ENCODE measurements around the gene JPH3. TPM values are rescaled to one million over a fixed set of nuclear protein-coding genes. Genes with fewer than 3 reads are reported as not detected.

JPH3 gene
- polyA plus RNA-seq, 3 donors, result not detected

- no peaks in the 10 kb centered on the region for H4K20me1 ChIP-seq (ENCODE audit: insufficient read depth, low read length)
- no peak overlapping the region for H3K27ac Mint-ChIP-seq
- H3K27me3 Mint-ChIP-seq (ENCODE audit: low read depth in 3 of 3), result peaks cover 69 to 76% (median 73%) of the 10 kb centered on the region in 3 donors
Observed at GRCh38 chr16:87602821-87603683, 744 bp downstream of the JPH3 start.

More at GRCh38 chr16:87602821-87603683, 744 bp downstream of the JPH3 start:
- WGBS (ENCODE audit: insufficient coverage), result 2% methylated on average over 89 of the region's 97 CpGs
- Histone ChIP-seq H3K36me3 (replicated peaks in 1 of 2; ENCODE audit: control insufficient read depth in 1 of 2, insufficient read depth in 2 of 2, low read length in 2 of 2) (no peaks in the 10 kb centered on the region), H3K9me3 (replicated peaks in 1 of 2; ENCODE audit: control insufficient read depth in 1 of 2, insufficient read depth in 1 of 2, low read length in 2 of 2) (peaks cover 0 to 15% of the 10 kb centered on the region in 2 donors), H3K4me1 (ENCODE audit: control insufficient read depth in 1 of 2, insufficient read depth in 2 of 2, low read length in 2 of 2) (no peaks in the 10 kb centered on the region), H3K4me2 (replicated peaks; ENCODE audit: extremely low read depth, low read length, poor library complexity, severe bottlenecking) (no peak overlapping the region), H3K9ac (ENCODE audit: insufficient read depth, low read length, poor library complexity, severe bottlenecking) (no peak overlapping the region), H2AFZ (ENCODE audit: insufficient read depth, low read depth, low read length, poor library complexity, severe bottlenecking) (no peak overlapping the region), H3K27ac (ENCODE audit: low read depth in 1 of 2, low read length in 2 of 2) (no peak overlapping the region), H3K27me3 (ENCODE audit: control insufficient read depth in 2 of 2, insufficient read depth in 2 of 2, low read length in 2 of 2) (peaks cover 19 to 54% of the 10 kb centered on the region in 2 donors), H3K79me2 (ENCODE audit: insufficient read depth, low read length) (no peaks in the 10 kb centered on the region), H3K4me3 (replicated peaks in 1 of 3; ENCODE audit: low read depth in 2 of 3, low read length in 3 of 3) (no peak overlapping the region)
- intact Hi-C loops (cut with micrococcal nuclease), result no loop called here
- Mint-ChIP-seq H3K36me3 (peaks cover 3% of the 10 kb centered on the region in 2 donors), H3K4me1 (peaks cover 4% of the 10 kb centered on the region), H3K9me3 (peaks cover 0 to 18% (median 14%) of the 10 kb centered on the region in 7 donors), H3K4me3 (peak overlapping the region in 1 of 2 donors; percentile 86)
- no peak for TF ChIP-seq CTCF (IDR thresholded peaks at IDR 0.05)
- no peak for DNase-seq
